ENCODE data around the gene FAM111A.
A peak's percentile ranks its signal among the peaks of the same experiment; 100 is the strongest.

The FAM111A gene

DNA sequence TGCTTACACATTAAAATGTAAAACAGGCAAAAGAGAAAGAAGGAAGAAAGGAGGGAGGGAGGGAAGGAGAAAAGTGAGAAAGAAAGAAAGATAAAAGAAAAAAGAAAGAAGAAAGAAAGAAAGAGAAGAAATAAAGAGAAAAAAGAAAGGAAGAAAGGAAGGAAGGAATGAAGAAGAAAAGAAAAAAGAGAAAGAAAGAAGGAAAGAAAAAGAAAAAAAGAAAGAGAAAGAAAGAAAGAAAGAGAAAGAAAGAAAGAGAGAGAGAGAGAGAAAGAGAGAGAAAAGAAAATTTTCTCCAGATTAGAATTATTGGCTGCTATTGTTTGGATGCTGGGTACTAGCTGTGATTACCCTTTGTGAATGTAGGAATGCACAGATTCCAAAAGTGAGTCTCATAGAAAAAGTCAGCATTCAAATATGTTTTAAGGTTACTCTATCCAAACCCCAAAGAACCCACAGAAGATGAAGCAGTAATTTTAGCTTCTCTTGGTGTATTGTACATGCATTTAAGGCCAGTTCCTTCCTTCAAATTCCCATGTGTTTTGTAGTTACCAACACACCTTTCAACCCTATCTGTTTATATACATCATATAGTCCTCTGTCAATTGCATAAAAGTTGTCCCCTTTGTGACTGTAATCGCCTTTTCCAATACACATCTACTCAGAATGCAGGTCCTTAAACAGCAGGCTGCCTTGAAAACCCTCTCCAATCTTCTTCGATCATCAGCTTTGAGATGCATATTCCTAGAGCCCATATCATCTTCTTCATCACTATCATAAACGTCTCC lies 789 bp upstream of the FAM111A start:
- DNase-seq (ENCODE audit: low read depth), result peak; percentile 41

DNA sequence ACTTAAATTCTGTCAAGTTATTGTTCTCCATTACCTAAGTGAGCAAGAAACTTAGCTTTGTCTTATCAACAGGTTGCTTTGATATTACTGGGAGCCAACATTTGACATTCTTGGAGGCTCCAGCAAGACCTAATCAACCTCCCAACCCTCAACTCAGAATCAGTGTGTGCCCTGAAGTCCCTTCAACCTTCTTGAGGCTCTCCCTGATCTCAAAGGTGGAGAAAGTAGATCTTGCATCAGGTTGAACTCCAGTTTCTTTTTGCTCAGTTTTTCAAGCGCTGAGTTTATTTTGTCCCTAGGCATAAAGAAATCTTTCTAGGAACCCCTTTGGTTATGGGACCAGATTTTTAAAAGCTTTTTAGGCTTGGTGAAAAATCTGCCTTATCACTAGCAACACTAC lies 1.4 kb downstream of the FAM111A start:
- DNase-seq (ENCODE audit: low read depth), result no peak

DNA sequence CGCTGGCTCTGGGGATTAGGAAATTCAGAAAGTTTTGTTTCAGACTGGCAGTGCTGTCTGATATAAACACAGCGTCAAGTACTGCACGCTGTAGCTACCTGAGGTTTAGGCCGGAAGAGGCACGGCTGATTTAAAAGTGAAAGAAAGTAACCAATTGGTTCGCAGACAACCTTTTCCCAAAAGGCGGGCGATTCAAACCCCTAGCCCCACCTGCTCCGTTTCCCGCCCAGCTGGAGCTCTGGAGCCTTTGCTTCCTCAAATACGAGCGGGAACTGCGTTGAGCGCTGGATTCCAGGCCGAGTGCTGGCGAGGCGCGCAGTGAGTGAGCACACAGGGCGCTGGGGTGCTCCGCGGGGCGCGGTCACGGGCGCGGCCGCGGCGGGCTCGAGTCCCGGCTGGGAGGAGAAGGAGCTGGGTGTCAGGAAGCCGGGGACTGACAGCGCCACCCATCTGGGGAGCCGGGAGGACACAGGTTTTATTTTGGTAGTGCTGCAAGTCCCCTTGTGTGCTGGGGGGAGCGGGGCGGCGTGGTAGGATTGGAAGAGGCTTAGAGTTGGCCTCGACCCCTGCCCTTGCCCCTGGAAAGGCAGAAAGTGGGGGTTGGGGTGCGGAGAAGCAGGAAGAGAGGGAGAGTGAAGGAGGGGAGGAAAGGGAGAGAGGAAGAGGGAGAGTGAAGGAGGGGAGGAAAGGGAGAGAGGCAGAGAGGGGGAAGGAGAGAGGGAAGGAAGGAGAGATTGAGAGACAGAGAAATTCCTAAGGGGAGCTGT lies 2.1 kb downstream of the FAM111A start:
- peak; percentile 73 for DNase-seq (ENCODE audit: low read depth)

DNA sequence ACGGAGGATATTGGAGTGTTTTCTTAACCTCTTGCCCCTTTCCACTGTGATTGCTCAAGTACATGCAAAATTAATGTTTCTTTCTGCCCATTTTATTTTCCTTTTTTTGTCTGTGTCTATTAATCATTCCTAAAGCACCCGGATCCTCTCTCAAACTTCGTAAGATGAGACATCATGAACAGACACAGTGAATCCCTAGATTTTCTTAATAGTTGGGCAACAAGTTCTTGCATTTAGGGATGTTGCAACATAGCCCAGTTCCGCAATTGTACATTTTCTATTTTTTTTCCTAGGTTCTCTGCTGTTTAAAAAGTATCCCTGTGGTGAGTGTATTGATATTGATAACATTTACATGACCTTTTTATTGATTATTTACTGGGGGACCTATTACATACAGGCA lies 2.9 kb downstream of the FAM111A start:
- no peak for DNase-seq (ENCODE audit: low read depth)

DNA sequence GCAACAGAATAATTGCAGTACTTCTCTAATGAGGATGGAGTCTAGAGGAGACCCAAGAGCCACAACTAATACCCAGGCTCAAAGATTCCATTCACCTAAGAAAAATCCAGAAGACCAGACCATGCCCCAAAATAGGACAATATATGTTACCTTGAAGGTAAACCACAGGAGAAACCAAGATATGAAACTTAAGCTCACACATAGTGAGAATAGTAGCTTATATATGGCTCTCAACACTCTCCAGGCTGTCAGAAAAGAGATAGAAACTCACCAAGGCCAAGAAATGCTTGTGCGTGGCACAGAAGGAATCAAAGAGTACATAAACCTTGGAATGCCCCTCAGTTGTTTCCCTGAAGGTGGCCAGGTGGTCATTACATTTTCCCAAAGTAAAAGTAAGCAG lies 9.1 kb downstream of the FAM111A start:
- no peak for DNase-seq (ENCODE audit: low read depth)

DNA sequence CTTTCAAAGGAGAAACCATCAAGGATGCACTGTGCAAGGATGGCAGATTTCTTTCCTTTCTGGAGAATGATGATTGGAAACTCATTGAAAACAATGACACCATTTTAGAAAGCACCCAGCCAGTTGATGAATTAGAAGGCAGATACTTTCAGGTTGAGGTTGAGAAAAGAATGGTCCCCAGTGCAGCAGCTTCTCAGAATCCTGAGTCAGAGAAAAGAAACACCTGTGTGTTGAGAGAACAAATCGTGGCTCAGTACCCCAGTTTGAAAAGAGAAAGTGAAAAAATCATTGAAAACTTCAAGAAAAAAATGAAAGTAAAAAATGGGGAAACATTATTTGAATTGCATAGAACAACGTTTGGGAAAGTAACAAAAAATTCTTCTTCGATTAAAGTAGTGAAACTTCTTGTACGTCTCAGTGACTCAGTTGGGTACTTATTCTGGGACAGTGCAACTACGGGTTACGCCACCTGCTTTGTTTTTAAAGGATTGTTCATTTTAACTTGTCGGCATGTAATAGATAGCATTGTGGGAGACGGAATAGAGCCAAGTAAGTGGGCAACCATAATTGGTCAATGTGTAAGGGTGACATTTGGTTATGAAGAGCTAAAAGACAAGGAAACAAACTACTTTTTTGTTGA lies 9.8 kb downstream of the FAM111A start:
- no peak for DNase-seq (ENCODE audit: low read depth)

DNA sequence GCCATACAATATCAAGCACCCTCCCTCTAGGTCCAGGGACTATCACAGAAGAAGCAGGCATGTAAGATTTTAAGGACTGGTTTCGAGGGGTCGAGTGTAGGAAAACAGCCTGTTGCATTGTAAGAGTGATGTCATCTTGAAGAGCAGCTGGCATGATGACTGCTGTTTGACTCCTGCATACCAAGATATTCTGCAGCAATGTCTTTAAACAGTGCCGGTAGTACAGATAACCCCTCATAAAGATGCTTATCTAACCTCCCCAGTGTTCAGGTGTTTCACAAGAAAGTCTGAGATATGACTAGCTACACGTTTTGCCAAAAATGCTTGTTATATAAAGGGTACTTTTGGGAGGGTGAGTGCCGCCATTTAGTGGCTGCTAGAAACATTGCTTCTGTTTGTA lies 12.0 kb downstream of the FAM111A start:
- no peak for DNase-seq (ENCODE audit: low read depth)

DNA sequence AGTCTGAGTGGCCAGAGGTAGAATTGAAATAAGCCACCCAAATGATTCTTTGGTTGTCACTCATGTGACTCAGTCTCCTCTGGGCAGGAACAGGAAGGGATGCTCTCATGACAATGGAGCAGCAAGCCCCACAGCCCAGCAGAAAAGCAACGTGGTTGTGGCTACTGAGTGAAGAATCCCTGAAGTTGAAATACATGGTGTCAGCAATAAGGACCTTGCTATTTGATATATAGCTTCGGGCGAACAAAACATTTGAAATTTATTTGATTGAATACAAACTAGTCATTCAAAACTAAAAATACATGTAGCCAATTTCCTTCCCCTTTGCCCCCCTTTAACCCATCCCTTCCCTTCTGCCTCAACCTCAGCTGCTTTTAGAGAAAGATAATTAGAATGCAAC lies 14.8 kb downstream of the FAM111A start:
- no peak for DNase-seq (ENCODE audit: low read depth)

DNA sequence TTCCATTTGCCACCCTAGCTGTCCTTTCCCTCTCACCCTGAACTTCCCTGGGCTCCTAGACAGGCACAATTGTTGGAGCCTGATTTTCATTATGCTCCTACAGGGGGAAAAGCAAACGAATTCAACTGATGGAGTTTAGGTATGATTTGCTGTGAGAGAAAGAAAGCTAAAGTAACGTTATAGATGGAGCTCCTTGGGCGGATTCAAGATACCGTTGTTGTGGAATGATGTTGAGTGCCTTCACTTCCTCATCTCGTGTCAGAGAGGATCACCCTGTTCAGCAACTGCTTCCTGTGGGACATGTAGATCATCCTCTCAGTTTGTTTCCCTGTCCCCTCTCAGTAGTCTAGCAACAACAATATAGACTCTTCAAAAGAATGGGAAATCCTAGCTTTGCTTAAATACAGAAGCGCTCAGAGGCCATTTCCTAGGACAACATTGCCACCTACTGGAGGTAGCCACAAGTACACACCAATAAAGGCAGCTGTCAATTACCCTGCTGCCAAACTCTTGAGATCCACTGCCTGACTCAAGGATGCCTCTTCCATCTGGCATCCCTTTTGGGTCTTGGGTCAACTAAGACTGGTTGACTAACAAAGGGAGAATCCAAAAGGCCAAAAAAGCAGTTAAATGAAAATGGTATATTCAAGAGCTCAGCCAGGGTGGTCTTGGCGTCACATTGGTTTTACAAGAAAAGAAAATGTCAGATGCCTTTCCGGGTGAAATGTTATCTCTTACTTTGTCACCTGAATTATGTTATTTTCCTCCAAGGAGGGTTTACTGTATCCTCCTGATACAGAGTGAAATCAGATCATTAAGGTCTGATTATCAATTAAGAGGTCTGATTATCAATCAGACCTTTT lies 15.8 kb downstream of the FAM111A start:
- no peak for DNase-seq (ENCODE audit: low read depth)

DNA sequence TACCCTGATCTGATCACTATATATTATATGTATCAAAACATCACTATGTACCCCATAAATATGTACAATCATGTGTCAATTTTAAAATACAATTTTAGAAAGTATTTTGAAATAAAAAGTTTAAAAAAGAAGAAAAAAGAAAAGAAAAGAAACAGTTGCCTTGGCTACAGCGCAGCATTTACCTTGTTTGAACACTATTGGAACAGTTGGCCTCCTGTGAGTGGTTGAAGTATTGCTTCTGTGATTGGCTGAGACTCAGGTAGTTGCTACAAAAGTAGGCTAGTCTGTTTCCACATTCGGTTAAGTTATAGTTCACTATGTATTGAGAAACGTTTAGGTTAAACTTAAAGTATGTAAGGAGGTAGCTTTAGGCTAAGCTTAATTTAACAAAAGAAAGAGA lies 21.4 kb downstream of the FAM111A start:
- no peak for DNase-seq (ENCODE audit: low read depth)

DNA sequence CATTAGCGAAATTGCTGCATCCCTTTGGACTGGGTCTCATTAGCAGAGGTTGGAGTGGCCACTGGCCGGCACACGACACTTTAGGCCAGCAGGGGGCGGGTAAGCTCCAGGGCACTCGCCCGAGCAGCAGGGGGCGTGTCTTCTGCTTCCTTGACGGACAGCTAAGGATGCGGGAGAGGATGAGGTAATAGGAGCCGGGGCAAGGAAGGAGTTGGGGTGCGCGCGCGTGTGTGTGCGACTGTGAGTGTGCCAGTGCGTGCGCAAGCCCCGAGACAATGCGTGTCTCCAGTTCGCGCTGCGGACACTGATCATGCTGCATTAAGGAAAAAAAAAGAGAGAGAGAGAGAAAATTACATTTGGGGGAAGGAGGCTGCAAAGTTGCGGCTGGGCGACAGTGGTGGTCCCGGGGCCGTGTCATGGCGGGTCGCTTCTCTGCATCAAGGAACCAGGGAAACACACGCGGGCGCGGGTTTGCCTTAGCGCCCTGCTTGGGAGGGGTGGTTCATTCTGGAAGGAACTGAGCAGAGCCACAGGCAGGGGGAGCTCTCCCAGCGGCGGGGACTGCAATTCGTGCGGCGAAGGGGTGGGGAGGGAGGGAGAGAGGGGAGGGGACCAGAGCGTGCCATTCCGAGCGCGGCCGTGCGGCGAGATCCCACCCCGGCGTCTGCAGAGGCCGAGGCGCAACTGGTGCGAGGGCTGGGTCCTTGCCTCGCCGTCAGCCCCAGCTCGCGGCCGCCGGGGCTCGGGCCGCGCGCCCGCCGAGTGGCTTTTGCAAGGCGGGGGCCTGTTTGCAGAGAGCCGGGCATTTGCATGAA lies 29.1 kb downstream of the FAM111A start, which contains the start of gene DTX4:
DTX4 (plus strand) TSS at position 625 of the 815 bp plus-strand sequence. CDS start 464 bp downstream, outside the sequence.
- peak; percentile 68 for DNase-seq (ENCODE audit: low read depth)

DNA sequence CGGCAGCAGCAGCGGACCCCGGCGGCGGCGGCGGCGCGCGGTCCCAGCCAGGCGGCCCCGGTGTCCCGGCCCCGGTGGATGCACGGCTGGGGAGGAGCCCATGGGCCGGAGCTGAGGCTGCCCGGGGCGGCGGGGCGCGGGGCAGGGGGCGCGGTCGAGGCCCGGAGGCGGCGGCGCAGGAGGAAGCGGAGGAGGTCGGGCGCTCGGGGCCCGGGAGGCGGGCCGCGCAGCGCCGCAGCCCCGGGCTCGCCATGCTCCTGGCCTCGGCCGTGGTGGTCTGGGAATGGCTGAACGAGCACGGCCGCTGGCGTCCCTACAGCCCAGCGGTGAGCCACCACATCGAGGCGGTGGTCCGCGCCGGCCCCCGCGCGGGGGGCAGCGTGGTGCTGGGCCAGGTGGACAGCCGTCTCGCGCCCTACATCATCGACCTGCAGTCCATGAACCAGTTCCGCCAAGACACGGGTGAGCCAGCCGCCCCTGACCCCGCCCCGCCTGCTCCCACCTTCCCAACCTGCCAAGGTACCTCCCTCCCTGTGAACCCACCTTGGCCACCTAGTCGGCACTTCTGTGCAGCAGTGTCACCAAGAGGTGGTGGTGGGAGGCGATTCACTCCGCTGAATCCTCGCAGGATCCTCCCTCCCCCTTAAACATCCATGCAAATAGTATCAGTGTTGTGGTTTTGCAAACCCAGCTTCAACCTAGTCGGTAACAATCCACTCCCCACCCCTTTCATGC lies 29.9 kb downstream of the FAM111A start:
- DNase-seq (ENCODE audit: low read depth), result no peak

DNA sequence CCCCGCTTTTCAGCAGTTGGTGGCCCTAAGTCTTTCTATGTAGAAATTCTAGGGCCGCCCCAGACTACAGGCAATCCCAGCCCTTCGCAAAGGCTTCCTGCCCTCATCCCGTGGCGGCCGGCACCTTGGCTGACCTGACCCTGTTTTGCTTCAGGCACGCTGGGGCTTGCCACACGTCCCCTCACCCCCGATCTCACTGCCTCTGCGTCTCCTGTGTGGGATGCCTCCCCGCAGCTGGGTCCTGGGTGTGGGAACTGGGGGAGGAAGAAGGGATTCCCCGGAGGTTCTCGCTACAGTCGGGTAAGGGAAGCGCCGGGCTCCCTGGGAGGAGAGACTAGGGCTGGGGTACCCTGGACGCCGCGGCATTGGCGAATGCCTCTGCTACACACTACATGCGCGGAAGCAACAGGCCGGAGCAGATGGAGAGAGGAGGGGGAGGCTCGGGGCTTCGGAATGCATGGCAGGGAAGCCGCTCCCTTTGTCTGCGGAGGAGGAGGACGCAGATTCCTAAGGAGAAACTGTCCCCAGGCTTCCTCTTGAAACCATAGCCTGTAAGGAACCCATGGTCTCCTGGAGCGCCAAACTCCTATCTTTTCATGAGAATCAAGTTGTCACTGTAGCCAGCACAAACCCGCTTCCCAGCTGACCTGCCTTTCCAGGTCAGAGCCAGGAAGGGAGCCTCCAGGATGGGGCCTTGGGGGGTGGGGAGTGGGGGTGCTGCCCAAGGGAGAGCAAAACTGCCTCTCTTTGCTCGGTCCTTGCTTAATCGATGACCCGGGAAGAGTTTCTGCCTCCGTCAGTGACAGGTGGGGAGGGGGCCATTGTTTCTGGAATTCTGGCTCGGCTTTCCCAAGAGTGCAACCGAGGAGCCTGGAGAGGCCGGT lies 30.7 kb downstream of the FAM111A start:
- DNase-seq (ENCODE audit: low read depth), result no peak

DNA sequence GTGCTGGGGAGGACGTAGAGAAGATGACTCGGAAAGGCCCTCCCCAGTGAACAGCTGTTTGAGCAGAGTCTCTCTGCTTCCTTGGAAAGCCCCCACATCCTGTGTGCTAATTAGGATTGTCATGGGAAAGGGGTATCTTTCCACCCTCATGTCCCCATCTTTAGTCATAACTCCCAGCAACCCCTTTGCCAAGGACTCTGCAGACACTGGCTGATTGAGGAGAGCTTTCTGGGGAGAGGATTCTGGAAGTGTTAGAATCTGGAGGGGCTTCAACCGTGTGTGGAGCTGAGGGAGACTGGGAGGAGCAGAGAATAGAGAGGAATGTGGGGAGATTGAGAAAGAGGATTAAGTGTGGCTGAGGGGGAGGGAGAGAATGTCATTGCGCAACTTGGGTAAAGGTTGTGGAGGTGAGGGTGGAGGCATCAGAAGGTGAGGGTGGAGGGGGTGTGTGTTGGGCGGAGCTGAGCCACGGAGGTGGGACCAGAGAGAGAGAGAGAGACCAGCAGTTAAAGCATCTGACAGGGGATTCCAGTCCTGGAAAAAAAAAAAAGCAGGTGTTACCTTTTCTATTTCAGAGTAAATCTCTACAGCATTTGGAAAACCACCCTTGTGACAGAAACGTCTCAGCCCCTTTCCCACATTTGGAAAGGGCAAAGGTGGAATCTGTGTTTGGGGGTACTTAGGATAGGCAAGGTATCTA lies 31.5 kb downstream of the FAM111A start:
- DNase-seq (ENCODE audit: low read depth), result no peak

DNA sequence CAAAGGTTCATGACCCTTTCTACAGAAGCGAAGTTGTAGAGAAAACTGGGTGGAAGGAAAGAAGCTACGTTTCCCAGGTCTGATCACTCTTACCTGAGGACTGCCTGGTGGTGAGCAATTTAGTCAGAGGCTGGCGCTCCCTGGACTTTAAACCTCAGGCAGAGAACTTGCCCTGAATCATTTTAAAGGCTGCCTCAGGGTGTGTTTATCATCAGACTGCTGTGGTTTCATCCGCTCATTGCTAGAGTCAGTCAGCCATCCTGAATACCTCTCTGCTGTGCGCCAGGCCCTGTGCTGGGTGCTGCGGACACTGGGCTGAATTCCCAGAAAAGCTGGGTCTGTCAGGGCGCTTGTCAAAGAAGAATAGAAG lies 32.0 kb downstream of the FAM111A start:
- no peak for DNase-seq (ENCODE audit: low read depth)

DNA sequence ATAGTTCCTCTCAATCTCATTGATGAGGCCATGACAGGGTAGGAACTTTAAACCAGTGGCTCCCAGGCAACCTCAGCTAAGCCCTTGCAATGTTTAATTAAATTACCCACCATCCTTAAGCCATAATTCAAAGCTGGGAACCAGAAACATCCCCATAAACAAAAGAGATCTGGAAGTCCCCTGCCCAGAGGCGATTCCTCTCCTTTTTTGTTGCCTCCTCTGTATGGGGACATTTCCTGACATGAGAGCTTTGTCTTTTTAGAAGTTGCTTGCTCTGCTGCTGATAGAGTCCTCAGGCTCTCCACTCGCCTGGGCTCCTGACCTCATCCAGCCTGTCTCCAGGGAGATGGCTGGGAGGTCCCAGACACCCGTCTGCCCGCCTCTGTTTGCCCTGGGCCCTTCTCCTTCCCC lies 32.4 kb downstream of the FAM111A start:
- no peak for DNase-seq (ENCODE audit: low read depth)

DNA sequence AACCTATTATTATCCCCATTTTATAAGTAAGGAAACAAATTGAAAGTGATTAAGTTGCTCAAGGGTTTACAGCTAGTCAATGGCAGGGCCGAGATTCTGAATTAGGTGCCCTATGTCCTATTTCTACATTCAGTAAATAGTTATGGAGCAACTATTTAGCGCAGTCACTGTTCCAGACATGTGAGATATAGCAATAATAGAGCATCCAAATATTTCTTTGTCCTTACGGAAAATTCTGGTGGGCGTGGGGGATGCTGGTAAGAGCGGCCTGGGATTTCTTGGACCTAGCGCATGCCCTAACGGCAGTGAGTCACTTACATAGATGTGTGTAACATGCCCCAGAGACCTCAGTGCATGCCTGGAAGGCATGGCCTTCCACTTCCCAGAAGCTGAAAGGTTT lies 33.7 kb downstream of the FAM111A start:
- no peak for DNase-seq (ENCODE audit: low read depth)

DNA sequence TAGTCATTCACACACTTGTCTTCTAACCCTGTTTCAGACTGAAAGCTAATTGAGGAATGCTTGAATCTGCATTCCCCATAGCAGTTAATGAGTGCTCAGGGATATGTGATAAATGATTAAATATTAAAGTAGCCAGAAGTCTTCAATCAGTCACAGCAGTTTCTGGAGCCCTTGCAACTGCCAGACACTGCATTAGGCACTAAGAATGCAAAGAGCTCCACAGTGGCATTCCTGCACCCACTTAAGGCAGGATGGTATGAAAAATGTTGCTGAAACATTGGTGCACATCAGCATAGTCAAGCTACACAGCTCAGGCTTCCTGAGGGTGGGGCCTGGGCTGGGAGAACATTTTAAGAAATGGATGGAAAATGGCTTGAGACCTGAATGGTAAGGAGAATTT lies 35.7 kb downstream of the FAM111A start:
- DNase-seq (ENCODE audit: low read depth), result no peak

DNA sequence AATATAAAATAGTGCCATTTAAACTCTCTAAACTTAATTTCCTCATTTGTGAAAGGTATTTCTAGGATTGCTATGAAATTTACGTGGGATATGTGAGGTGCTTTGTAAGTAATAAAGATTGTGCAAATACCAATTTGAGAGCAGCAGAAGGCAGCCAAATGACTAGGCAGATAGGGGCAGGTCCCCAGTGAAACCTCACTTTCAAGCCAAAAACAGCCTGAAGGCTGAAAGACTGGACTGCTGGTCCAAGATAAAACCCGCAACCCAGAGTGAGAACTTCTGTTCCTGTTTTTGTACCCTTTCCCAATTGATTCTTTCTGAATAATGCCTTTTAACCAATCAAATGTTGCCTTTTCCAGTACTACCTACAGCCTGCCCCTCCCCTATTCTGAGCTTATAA lies 36.5 kb downstream of the FAM111A start:
- no peak for DNase-seq (ENCODE audit: low read depth)

Data from HS-27A (cell line).